ENCODE measurements around the gene CMAS.

CMAS gene

GRCh38 chr12:22105542-22105941 lies 59.5 kb downstream of the CMAS start:
- in situ Hi-C loops (cut with HindIII; ENCODE audit: low sequenced_read_pairs): no loop called here

- in situ Hi-C loops (cut with HindIII; ENCODE audit: low sequenced_read_pairs): no loop called here
Observed at GRCh38 chr12:22110176-22110575, 64.2 kb downstream of the CMAS start.
